Germinal center (tissue), 1 donor: ENCODE results near the gene NUP42.

Source experiments
- DNase-seq: peaks from one replicate; pipeline ENCODE4 v3.0.0; 2012; ENCODE audit warnings: mixed read lengths, low spot score

Gene NUP42

DNA sequence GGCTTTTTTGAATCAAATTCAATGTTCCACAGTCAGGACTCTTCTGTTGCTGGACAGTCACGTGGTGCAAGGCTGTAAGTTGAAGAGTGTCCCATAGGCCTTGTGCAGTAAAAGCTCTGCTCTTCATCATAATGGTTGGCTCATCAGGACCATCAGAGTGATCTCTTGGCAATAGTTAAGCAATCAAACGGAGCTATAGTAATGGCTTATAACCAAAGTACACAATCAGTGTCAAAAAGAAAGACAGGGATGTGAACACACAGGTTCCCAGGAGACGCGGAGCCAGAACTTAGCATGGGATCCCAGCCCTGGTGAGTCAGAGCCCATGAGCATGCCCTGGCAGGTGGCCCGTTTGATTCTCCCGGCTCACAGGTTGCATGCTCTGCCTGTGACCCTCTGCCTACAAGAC lies 54.0 kb downstream of the NUP42 start:
- no peak for DNase-seq

DNA sequence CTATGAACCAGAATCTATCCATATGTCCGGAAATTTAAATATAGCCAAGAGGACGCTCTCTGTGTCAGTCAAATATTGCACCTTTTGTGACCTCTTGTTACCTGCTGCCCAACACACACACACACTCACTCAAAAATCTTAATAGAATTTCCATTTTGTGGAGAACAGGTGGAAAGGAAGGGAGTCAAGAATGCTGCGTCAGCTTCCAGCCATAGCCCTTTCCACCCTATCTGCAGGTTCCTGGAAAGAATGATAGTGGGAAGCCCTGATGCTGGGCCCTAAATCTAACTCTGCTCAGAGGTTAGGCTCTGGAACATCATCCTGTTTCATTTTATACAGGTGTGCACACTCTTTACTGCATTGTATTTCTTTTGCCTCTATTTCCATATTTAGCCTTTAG lies 55.2 kb downstream of the NUP42 start:
- no peak for DNase-seq

DNA sequence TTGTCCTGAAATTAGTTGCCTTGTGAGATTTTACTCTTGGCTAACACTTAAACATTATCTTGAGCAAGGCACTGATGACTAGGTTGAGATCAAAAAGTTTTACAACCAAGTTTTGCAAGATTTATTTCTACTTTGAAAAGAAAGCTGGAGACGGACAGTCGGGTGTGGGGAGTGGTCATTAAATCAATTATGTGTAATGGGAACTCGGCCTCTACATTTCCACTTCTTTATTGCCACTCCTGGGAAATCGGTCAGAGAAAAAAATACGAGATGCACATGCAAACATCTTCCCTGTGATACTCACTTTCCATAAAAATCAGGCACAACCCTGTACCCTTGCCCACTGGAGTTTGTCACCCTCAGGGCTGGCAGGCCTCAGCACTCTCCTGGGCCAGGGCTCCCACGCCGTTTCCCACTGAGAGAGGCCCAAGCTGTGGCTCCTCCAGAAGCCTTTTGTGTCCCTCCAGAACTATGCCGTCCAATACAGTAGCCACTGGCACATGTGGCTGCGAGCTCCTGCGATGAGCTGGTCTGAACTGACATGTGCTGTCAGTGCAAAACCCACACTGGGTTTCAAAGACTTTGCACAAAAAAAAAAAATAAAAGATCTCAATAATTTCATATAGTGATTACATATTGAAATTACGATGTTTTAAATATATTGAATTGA lies 57.3 kb downstream of the NUP42 start:
- no peak for DNase-seq

DNA sequence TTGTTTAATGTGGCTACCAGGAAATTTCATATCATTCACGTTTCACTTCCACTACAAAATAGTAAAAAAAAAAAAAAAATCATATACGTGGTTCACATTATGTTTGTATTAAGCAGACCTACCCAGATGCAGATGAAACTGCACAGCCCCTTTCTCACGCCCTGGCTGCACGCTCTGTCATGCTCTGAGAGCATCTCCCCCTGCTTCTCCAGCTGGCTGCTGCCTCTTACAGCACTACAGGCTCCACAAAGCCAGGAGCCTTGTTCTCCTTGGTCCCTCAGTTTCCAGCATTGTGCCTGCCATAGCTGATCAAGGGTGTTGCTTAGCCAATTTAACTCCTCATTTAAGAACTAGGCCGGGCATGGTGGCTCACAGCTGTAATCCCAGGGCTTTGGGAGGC lies 57.9 kb downstream of the NUP42 start:
- no peak for DNase-seq

DNA sequence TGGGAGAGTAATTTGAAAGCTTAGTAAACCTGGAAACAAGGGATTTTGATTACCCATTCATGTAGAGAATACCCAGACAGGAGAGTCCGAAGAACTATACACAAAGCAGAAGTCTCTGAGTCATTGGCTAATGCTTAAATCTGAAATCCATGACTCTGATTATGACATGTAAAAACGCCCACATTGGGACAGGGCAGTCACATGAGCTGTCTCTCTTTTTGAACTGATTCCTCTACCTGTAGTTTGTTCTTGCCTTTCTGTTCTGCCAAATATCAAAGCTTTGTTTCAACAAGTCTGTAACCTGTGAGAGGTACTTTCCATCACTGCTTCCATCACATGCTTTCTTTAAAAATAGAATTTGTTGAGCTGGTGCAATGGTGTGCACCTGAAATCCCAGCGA lies 60.5 kb downstream of the NUP42 start:
- no peak for DNase-seq

DNA sequence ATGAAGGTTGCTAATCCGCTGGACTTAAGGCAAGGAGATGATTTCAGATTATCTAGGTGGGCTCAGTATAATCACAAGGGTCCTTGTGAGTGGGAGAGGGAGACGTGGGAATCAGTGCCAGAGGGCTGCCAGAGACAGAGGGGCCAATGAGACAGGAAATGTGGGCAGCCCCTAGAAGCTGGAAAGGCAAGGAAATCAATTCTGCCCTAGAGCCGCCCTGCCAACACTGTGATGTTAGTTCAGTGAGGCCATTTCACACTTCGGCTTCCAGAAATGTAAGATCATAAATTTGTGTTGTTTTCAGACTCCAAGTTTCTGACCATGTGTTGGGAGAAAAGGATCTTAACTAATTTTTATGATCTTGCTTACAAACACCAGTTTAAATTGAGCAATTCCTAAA lies 61.1 kb downstream of the NUP42 start:
- DNase-seq: no peak

DNA sequence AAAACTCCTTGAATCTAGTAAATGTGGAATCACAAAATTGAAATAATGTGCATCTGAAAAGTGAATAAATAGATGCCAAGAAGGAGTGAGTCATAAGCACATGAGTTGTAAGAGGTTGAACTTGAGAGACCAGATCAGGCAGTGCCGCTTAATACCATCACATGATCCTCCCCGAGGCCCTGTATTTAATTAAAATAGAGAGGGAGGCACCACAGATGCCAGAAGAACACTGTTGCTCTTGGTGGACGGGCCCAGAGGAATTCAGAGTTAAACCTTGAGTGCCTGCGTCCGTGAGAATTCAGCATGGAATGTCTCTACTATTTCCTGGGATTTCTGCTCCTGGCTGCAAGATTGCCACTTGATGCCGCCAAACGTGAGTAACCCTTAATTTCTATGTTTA lies 64.7 kb downstream of the NUP42 start, which contains the start of gene GPNMB:
TSS of gene GPNMB (plus strand) at position 221 of the 400 bp plus-strand sequence. CDS start at position 304, 83 bp downstream.
- no peak for DNase-seq

DNA sequence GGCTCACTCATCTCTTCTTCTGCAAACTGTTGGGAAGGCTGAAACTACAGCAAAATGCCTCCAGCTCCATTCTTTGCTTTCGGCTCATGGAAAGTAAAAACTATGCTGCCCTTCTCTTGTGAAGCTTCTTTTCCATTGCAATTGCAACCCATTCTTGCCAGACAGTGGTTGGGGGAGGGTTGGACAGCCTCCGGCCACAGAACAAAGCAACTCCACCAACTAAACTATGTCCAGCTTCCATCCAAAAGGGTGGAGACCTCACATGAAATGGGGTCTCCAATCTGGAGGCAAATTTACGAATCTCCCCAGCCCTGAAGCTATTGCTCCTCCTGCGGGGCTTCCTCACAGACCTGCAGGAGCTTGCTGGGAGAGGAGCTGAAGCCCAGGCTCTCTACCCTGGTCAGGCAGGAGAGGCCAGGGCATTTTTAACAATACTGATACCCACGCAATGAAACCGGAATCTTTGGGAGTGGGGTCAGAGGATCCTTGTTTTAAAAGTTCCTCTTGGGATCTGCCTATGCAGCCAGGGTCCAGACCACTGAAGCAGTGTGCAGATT lies 65.3 kb downstream of the NUP42 start:
- no peak for DNase-seq

DNA sequence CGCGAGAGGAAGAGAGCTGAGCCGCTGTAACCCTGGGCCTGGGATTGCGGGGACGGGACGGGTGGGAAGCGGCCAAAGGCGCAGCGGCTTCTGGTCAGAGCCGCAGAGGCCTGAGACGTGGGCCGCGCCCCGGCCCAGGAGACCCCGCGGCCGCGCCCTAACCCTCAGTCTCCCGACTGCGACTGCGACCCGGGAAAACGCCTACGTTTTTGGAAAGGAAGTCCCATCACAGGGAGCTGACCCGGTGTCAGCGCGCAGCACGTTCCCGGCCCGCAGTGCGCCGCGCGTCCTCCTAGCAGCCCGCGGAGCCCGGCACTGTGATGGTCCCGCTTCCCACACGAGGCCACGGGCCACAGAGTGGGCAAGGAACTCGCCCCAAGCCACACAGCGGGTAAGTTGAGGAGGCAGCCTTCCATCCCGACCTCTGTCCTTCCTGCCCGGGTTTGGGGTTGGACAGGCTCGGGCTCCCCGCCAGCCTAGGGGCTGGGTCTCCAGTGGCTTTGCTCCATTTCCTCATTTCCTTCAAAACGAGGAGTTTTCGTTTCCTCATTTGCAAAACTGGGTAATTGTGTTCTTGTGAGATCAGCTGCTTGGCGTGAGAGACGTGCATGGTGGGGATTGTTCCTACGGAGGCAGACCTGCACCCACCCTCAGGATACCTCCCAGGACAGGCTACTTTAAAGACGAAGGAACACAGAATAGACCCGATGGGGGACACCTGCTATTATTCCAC lies 65.9 kb downstream of the NUP42 start:
- DNase-seq: peak; percentile 62

DNA sequence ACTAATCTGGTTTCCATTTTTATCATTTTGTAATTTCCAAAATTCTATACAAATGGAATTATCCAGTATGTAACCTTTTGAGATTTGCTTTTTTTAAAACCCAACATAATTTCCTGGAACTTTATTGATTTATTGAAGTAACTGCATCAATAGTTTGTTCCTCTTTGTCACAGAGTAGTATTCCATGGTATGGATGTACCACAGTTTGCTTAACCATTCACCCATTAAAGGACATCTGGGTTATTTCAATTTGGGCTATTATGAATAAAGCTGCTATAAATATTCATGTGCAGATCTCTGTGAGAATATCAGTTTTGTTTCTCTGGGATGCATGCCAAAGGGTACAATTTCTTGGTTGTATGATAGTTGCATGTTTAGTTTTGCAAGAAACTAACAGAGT lies 67.6 kb downstream of the NUP42 start:
- no peak for DNase-seq
